HUES6 (cell line): Measurements from ENCODE around the gene SPECC1.

Experiments
- H3K27ac ChIP-seq: 2 replicates; pipeline ENCODE4 v1.7.0; 2013; ENCODE audit warnings: low read depth, mild to moderate bottlenecking, low read length, inconsistent platforms
- H3K27me3 ChIP-seq: 2 replicates; pipeline ENCODE4 v1.6.1; 2013; ENCODE audit warnings: low read length; ENCODE audit not compliant: control insufficient read depth, insufficient read depth
- H3K36me3 ChIP-seq: 2 replicates; pipeline ENCODE4 v1.6.1; 2013; ENCODE audit warnings: low read length; ENCODE audit not compliant: control insufficient read depth, insufficient read depth
- H3K4me1 ChIP-seq: 2 replicates; pipeline ENCODE4 v1.6.1; 2013; ENCODE audit warnings: low read length; ENCODE audit not compliant: control insufficient read depth, insufficient read depth
- H3K4me3 ChIP-seq: 2 replicates; pipeline ENCODE4 v1.5.1; 2013; ENCODE audit warnings: low read depth, low read length
- H3K9ac ChIP-seq: one replicate; pipeline ENCODE4 v1.6.1; 2013; ENCODE audit warnings: mild to moderate bottlenecking, low read length
- H3K9me3 ChIP-seq: 2 replicates; pipeline ENCODE4 v1.6.1; 2013; ENCODE audit warnings: low read depth, low read length; ENCODE audit not compliant: control insufficient read depth, insufficient read depth

SPECC1 gene

GRCh38 chr17:20280851-20281250, 271.7 kb downstream of the SPECC1 start:
- Histone ChIP-seq H3K4me1 (no peaks in the 10 kb centered on the region; the same call in 1 of the 2 replicates), H3K4me3 (no peak overlapping the region), H3K27ac (no peak overlapping the region), H3K9me3 (no peaks in the 10 kb centered on the region), H3K36me3 (peaks cover 23% of the 10 kb centered on the region), H3K9ac (no peak overlapping the region), H3K27me3 (no peaks in the 10 kb centered on the region)

- Histone ChIP-seq H3K9me3 (no peaks in the 10 kb centered on the region), H3K27ac (no peak overlapping the region), H3K27me3 (no peaks in the 10 kb centered on the region), H3K4me1 (no peaks in the 10 kb centered on the region; the same call in 1 of the 2 replicates), H3K36me3 (peaks cover 23% of the 10 kb centered on the region), H3K9ac (peak overlapping the region; percentile 18), H3K4me3 (no peak overlapping the region)
Observed at GRCh38 chr17:20281860-20282259, 272.7 kb downstream of the SPECC1 start.

GRCh38 chr17:20282526-20283308, 273.6 kb downstream of the SPECC1 start:
- Histone ChIP-seq H3K27ac (no peak overlapping the region), H3K9me3 (no peaks in the 10 kb centered on the region), H3K4me3 (no peak overlapping the region), H3K9ac (no peak overlapping the region), H3K4me1 (no peaks in the 10 kb centered on the region; the same call in 1 of the 2 replicates), H3K36me3 (peaks cover 23% of the 10 kb centered on the region), H3K27me3 (no peaks in the 10 kb centered on the region)

GRCh38 chr17:20284022-20284421, 274.9 kb downstream of the SPECC1 start:
- no peaks in the 10 kb centered on the region; the same call in 1 of the 2 replicates for H3K4me1 ChIP-seq
- no peak overlapping the region for H3K4me3 ChIP-seq
- peaks cover 19% of the 10 kb centered on the region for H3K36me3 ChIP-seq
- no peaks in the 10 kb centered on the region for H3K27me3 ChIP-seq
- no peak overlapping the region for H3K9ac ChIP-seq
- no peak overlapping the region for H3K27ac ChIP-seq
- H3K9me3 ChIP-seq = no peaks in the 10 kb centered on the region

- peaks cover 18% of the 10 kb centered on the region for H3K36me3 ChIP-seq
- H3K9me3 ChIP-seq = no peaks in the 10 kb centered on the region
- no peak overlapping the region for H3K4me3 ChIP-seq
- H3K9ac ChIP-seq = no peak overlapping the region
- no peak overlapping the region for H3K27ac ChIP-seq
- H3K4me1 ChIP-seq = no peaks in the 10 kb centered on the region; the same call in 1 of the 2 replicates
- H3K27me3 ChIP-seq = no peaks in the 10 kb centered on the region
Observed at GRCh38 chr17:20284570-20285295, 275.6 kb downstream of the SPECC1 start.

DNA sequence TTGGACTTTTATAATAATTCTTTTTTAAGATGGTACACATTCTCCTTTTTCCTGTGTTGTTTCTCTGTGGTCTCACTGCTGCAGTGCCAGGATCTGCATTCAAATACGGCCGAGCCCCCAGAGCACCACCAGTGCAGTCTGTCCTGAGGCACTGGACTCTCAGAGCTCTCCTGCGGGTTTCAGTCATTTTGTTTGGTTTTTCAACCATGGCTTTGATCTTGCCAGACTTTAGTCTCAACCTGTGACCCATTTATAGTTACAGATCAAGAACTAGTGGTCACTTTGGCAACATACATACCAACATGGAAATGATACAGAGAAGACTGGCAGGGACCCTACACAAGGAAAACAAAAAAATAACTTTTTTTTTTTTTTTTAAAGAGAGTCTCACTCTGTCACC, 280.8 kb downstream of the SPECC1 start:
- H3K36me3 ChIP-seq = peaks cover 9% of the 10 kb centered on the region; the same call in 1 of the 2 replicates
- no peaks in the 10 kb centered on the region for H3K4me1 ChIP-seq
- no peak overlapping the region for H3K4me3 ChIP-seq
- H3K9me3 ChIP-seq = no peaks in the 10 kb centered on the region
- H3K27me3 ChIP-seq = no peaks in the 10 kb centered on the region
- no peak overlapping the region for H3K27ac ChIP-seq
- no peak overlapping the region for H3K9ac ChIP-seq

- no peak overlapping the region for H3K9ac ChIP-seq
Observed at GRCh38 chr17:20291853-20292252, 282.7 kb downstream of the SPECC1 start.

DNA sequence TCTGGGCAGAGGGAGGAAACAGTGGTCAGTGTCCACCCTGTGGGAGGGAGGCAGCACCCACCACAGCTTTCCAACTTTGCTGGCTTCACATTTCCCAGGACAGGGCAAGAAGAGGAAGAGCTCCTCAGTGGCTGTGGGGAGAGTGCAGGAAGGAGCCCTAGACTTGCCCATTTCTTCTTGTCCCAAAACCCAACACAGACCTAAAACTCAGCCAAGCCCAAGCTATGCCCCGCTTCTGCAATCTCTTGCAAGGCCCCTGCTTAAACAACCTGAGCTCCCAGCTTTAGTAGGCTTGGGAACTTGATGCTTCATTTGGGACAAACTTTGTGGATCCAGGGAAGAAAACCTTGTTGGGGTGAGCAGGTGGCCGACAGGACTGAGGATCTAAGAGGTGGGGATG, 284.3 kb downstream of the SPECC1 start:
- no peaks in the 10 kb centered on the region for H3K9me3 ChIP-seq
- no peaks in the 10 kb centered on the region for H3K4me1 ChIP-seq
- no peaks in the 10 kb centered on the region for H3K27me3 ChIP-seq
- H3K36me3 ChIP-seq = peaks cover 16% of the 10 kb centered on the region
- H3K27ac ChIP-seq = no peak overlapping the region
- no peak overlapping the region for H3K4me3 ChIP-seq
- H3K9ac ChIP-seq = no peak overlapping the region

More at GRCh38 chr17:20291853-20292252, 282.7 kb downstream of the SPECC1 start:
- Histone ChIP-seq H3K9me3 (no peaks in the 10 kb centered on the region), H3K27ac (no peak overlapping the region), H3K36me3 (peaks cover 7% of the 10 kb centered on the region), H3K27me3 (no peaks in the 10 kb centered on the region), H3K4me3 (no peak overlapping the region), H3K4me1 (no peaks in the 10 kb centered on the region)

DNA sequence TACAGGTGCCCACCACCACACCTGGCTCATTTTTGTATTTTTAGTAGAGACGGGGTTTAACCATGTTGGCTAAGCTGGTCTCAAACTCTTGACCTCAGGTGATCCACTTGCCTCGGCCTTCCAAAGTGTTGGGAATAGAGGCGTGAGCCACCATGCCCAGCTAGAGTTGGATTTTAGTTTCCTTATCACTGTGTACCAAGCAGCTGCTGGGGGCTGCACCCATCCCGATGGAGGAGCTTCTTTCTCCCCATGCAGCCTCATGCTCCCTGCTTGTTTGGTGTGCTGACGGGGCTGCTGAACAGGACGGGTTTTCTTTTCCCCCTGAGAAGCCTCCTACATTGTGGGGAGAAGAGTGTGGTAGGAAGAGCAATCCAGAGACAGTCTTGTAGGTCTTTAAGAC, 285.0 kb downstream of the SPECC1 start:
- no peak overlapping the region for H3K4me3 ChIP-seq
- H3K9ac ChIP-seq = no peak overlapping the region
- H3K27me3 ChIP-seq = no peaks in the 10 kb centered on the region
- no peaks in the 10 kb centered on the region for H3K9me3 ChIP-seq
- no peaks in the 10 kb centered on the region for H3K4me1 ChIP-seq
- peaks cover 16% of the 10 kb centered on the region for H3K36me3 ChIP-seq
- H3K27ac ChIP-seq = no peak overlapping the region

GRCh38 chr17:20299013-20299412, 289.9 kb downstream of the SPECC1 start:
- no peaks in the 10 kb centered on the region for H3K4me1 ChIP-seq

DNA sequence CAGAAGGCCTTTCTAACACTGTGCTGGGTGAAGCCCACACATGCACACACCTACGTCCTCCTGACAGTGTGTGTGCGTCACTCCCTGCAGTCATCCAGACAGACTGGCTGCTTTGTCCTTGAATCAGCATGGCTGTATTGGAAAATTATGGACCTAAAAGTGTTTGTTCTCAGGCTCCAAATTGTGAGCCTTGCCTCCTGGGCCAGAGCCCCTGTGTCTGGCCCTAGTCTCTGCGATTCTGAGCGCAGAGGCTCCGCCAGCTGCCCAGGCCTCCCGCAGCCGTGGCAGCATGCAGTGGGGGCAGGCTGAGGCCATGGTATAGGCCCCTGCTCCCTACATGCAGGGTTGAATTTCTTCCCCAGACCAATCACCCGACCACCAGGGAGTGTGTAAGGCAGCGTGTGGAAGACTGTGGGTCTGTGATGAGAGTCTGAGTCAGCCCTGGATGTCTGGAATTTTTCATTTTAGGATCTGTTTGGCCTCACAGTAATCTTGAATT, 291.3 kb downstream of the SPECC1 start:
- Histone ChIP-seq H3K9me3 (no peaks in the 10 kb centered on the region), H3K4me1 (no peaks in the 10 kb centered on the region), H3K4me3 (no peak overlapping the region), H3K36me3 (peaks cover 22% of the 10 kb centered on the region), H3K27me3 (no peaks in the 10 kb centered on the region), H3K27ac (no peak overlapping the region), H3K9ac (no peak overlapping the region)

More at GRCh38 chr17:20299013-20299412, 289.9 kb downstream of the SPECC1 start:
- H3K9me3 ChIP-seq = no peaks in the 10 kb centered on the region
- peaks cover 17% of the 10 kb centered on the region for H3K36me3 ChIP-seq
- no peak overlapping the region for H3K27ac ChIP-seq
- H3K4me3 ChIP-seq = no peak overlapping the region
- no peak overlapping the region for H3K9ac ChIP-seq
- H3K27me3 ChIP-seq = no peaks in the 10 kb centered on the region
